CD14-positive monocyte (primary cell): ENCODE data around the gene KIAA0232. TPM values are rescaled to one million over a fixed set of nuclear protein-coding genes. Genes with fewer than 3 reads are reported as not detected.

Experiments used
- DNase-seq, 3 donors: peaks; one replicate each; pipeline ENCODE4 v3.0.0-alpha.2; 2011 to 2022
- H2AFZ ChIP-seq: 2 replicates; pipeline ENCODE4 v1.6.0; 2012; ENCODE audit warnings: mild to moderate bottlenecking, low read depth, low read length, inconsistent platforms; ENCODE audit not compliant: insufficient read depth, poor library complexity, severe bottlenecking
- H3K27ac ChIP-seq, 2 donors: 1 replicate in 1 of 2; 2 replicates in 1 of 2; pipeline ENCODE4 v1.5.1; 2012 to 2013; ENCODE audit warnings: low read length in 2 of 2, control low read depth in 1 of 2, inconsistent platforms in 1 of 2, low read depth in 1 of 2, mild to moderate bottlenecking in 1 of 2
- H3K27me3 ChIP-seq, 2 donors: one replicate each; pipeline versions ENCODE4 v1.6.0 to v1.6.1; 2011 to 2013; ENCODE audit warnings: low read length in 2 of 2; ENCODE audit not compliant: control insufficient read depth in 2 of 2, insufficient read depth in 2 of 2
- H3K36me3 ChIP-seq, 2 donors: replicated peaks in 1 of 2; 1 replicate in 1 of 2; 2 replicates in 1 of 2; pipeline versions ENCODE4 v1.5.1 to v1.6.1; 2012 to 2013; ENCODE audit warnings: low read length in 2 of 2, control low read depth in 1 of 2, inconsistent platforms in 1 of 2, mild to moderate bottlenecking in 1 of 2; ENCODE audit not compliant: insufficient read depth in 2 of 2, control insufficient read depth in 1 of 2
- H3K4me1 ChIP-seq, 2 donors: 1 replicate in 1 of 2; 2 replicates in 1 of 2; pipeline versions ENCODE4 v1.5.1 to v1.6.1; 2012 to 2013; ENCODE audit warnings: low read length in 2 of 2, control low read depth in 1 of 2, inconsistent platforms in 1 of 2, mild to moderate bottlenecking in 1 of 2, moderate library complexity in 1 of 2; ENCODE audit not compliant: insufficient read depth in 2 of 2, control insufficient read depth in 1 of 2
- H3K4me2 ChIP-seq: replicated peaks from 2 replicates; pipeline ENCODE3; 2012; ENCODE audit warnings: low read length, moderate library complexity, mild to moderate bottlenecking; ENCODE audit not compliant: poor library complexity, severe bottlenecking; ENCODE audit errors: extremely low read depth
- H3K4me3 ChIP-seq, 3 experiments: fragments of 200-600 bp in 1 of 3; sonication (generic) in 1 of 3; replicated peaks in 1 of 3; 1 replicate in 2 of 3; 2 replicates in 1 of 3; pipeline ENCODE4 v1.5.1; 2011 to 2013; ENCODE audit warnings: low read length in 3 of 3, mild to moderate bottlenecking in 3 of 3, control low read depth in 2 of 3, low read depth in 2 of 3, inconsistent platforms in 1 of 3, moderate library complexity in 1 of 3
- H3K79me2 ChIP-seq: 2 replicates; pipeline ENCODE4 v1.6.0; 2012; ENCODE audit warnings: mild to moderate bottlenecking, control low read depth, inconsistent platforms, low read length, moderate library complexity; ENCODE audit not compliant: insufficient read depth
- H3K9ac ChIP-seq: 2 replicates; pipeline ENCODE4 v1.6.0; 2017; ENCODE audit warnings: low read length, mild to moderate bottlenecking; ENCODE audit not compliant: insufficient read depth, poor library complexity, severe bottlenecking
- H3K9me3 ChIP-seq, 2 donors: replicated peaks in 1 of 2; 1 replicate in 1 of 2; 2 replicates in 1 of 2; pipeline versions ENCODE4 v1.5.1 to v1.6.1; 2012 to 2013; ENCODE audit warnings: low read length in 2 of 2, control low read depth in 1 of 2; ENCODE audit not compliant: control insufficient read depth in 1 of 2, insufficient read depth in 1 of 2
- H4K20me1 ChIP-seq: 2 replicates; pipeline ENCODE4 v1.6.0; 2012; ENCODE audit warnings: mild to moderate bottlenecking, low read length, control low read depth, moderate library complexity; ENCODE audit not compliant: insufficient read depth
- H3K27ac Mint-ChIP-seq, 7 donors: one replicate each; pipeline ENCODE4 v1.8.0; 2020; ENCODE audit warnings: mild to moderate bottlenecking in 7 of 7, mixed read lengths in 7 of 7, moderate library complexity in 6 of 7, inconsistent platforms in 2 of 7
- H3K27me3 Mint-ChIP-seq, 3 donors: one replicate each; pipeline ENCODE4 v1.8.0; 2021 to 2022; ENCODE audit warnings: low read depth in 3 of 3, mild to moderate bottlenecking in 3 of 3, mixed read lengths in 3 of 3, moderate library complexity in 3 of 3, inconsistent platforms in 1 of 3
- H3K36me3 Mint-ChIP-seq, 2 donors: one replicate each; pipeline ENCODE4 v1.8.0; 2020; ENCODE audit warnings: mixed read lengths in 2 of 2, inconsistent platforms in 1 of 2, mild to moderate bottlenecking in 1 of 2
- H3K4me1 Mint-ChIP-seq: one replicate; pipeline ENCODE4 v1.8.0; 2020; ENCODE audit warnings: mild to moderate bottlenecking, mixed read lengths
- H3K4me3 Mint-ChIP-seq, 2 donors: one replicate each; pipeline ENCODE4 v1.8.0; 2020; ENCODE audit warnings: mild to moderate bottlenecking in 2 of 2, mixed read lengths in 2 of 2, moderate library complexity in 1 of 2
- H3K9me3 Mint-ChIP-seq, 7 donors: one replicate each; pipeline ENCODE4 v1.8.0; 2020 to 2022; ENCODE audit warnings: mixed read lengths in 7 of 7, mild to moderate bottlenecking in 6 of 7, moderate library complexity in 6 of 7, inconsistent platforms in 2 of 7
- CTCF ChIP-seq: fragments of 200-600 bp; IDR thresholded peaks from one replicate; pipeline ENCODE4 v1.8.0; 2022; ENCODE audit warnings: antibody characterized with exemption, mild to moderate bottlenecking
- WGBS: methylation state at CpG from one replicate; pipeline ENCODE4 v1.1.5; 2013; ENCODE audit warnings: missing lambda C conversion rate; ENCODE audit not compliant: insufficient coverage; 5-methylcytosine and 5-hydroxymethylcytosine counted together
- intact Hi-C, 2 donors: fragments of 100-400 bp; cut with micrococcal nuclease; formaldehyde crosslinking; loops; one replicate each; pipeline versions ENCODE4 v1.15.0 to v1.15.1; 2023
- polyA plus RNA-seq, 3 donors: library from polyadenylated mRNA; depleted of rRNA in 1 of 3; unstranded in 2 of 3; stranded (reverse) in 1 of 3; fragments of 300-500 nt in 2 of 3; fragments of >200 nt in 1 of 3; fragmentation: Illumina TruSeq in 2 of 3; gene quantifications; 1 replicate in 2 of 3; 2 replicates in 1 of 3; pipeline ENCODE4 v1.2.3, GENCODE V29; 2012 to 2021

KIAA0232 gene
- polyA plus RNA-seq, 3 donors = 12.3 to 27.3 (median 20.6) TPM

GRCh38 chr4:6900181-6900812, 117.8 kb downstream of the KIAA0232 start:
- H3K27ac ChIP-seq = no peak overlapping the region

GRCh38 chr4:6900956-6901355, 118.4 kb downstream of the KIAA0232 start:
- Mint-ChIP-seq H3K4me1 (peaks cover 30% of the 10 kb centered on the region), H3K27ac (no peak overlapping the region), H3K4me3 (no peak overlapping the region), H3K9me3 (peaks cover 0 to 14% (median 10%) of the 10 kb centered on the region in 7 donors), H3K27me3 (peaks cover 0 to 1% (median 0%) of the 10 kb centered on the region in 3 donors), H3K36me3 (no peaks in the 10 kb centered on the region)
- H3K9me3 ChIP-seq = peaks cover 0 to 9% of the 10 kb centered on the region in 2 donors
- WGBS = 99% methylated on average over 9 of the region's 12 CpGs
- DNase-seq = no peak
- no peak for TF ChIP-seq CTCF
- no peak overlapping the region for H3K4me3 ChIP-seq
- H3K36me3 ChIP-seq = no peaks in the 10 kb centered on the region
- H3K9ac ChIP-seq = no peak overlapping the region
- no peak overlapping the region for H3K4me2 ChIP-seq
- intact Hi-C loops = no loop called here
- no peaks in the 10 kb centered on the region for H3K27me3 ChIP-seq
- no peaks in the 10 kb centered on the region for H3K79me2 ChIP-seq
- H4K20me1 ChIP-seq = no peaks in the 10 kb centered on the region
- H3K4me1 ChIP-seq = peaks cover 7 to 10% of the 10 kb centered on the region in 2 donors
- no peak overlapping the region for H2AFZ ChIP-seq
- H3K27ac ChIP-seq = no peak overlapping the region

More at GRCh38 chr4:6900181-6900812, 117.8 kb downstream of the KIAA0232 start:
- Histone ChIP-seq H3K27me3 (no peaks in the 10 kb centered on the region), H3K4me1 (peaks cover 7 to 10% of the 10 kb centered on the region in 2 donors), H3K4me3 (no peak overlapping the region), H3K4me2 (no peak overlapping the region), H4K20me1 (no peaks in the 10 kb centered on the region), H3K9me3 (peaks cover 0 to 9% of the 10 kb centered on the region in 2 donors), H3K9ac (no peak overlapping the region), H3K79me2 (no peaks in the 10 kb centered on the region), H2AFZ (no peak overlapping the region), H3K36me3 (no peaks in the 10 kb centered on the region)
- intact Hi-C loops = no loop called here
- DNase-seq = no peak
- H3K4me3 Mint-ChIP-seq = no peak overlapping the region
- peaks cover 0 to 16% (median 11%) of the 10 kb centered on the region in 7 donors for H3K9me3 Mint-ChIP-seq
- H3K27ac Mint-ChIP-seq = peak overlapping the region in 1 of 7 donors; percentile 71
- WGBS = 93% methylated on average over 4 of the region's 10 CpGs
- H3K27me3 Mint-ChIP-seq = peaks cover 0 to 1% (median 0%) of the 10 kb centered on the region in 3 donors
- no peaks in the 10 kb centered on the region for H3K36me3 Mint-ChIP-seq
- peaks cover 30% of the 10 kb centered on the region for H3K4me1 Mint-ChIP-seq
- TF ChIP-seq CTCF = no peak
